ENCODE data around the gene ZNF835.
"Not testable (repeated sequence)": the region's sequence is repeated elsewhere in the genome, so short reads cannot be mapped to it uniquely, and the experiment has no call there.

ZNF835 gene

GRCh38 chr19:56671613-56671994 lies at the start of gene ZNF835:
TSS of gene ZNF835 (minus strand) at chr19:56671757. CDS start at chr19:56665198, 6,559 bp downstream.
- DNase-seq (ENCODE audit: extremely low spot score, insufficient read length, low read depth), result no peak
- no peak for FAIRE-seq

- no peak for DNase-seq (ENCODE audit: extremely low spot score, insufficient read length, low read depth)
- no peak for FAIRE-seq
These were observed 48.7 kb upstream of the ZNF835 start for GRCh38 chr19:56720281-56720680.

- FAIRE-seq (no peak), DNase-seq (ENCODE audit: extremely low spot score, insufficient read length, low read depth) (no peak)
These were observed 46.7 kb upstream of the ZNF835 start for GRCh38 chr19:56718231-56718630.

- FAIRE-seq (no peak), DNase-seq (ENCODE audit: extremely low spot score, insufficient read length, low read depth) (no peak)
These were observed 41.2 kb upstream of the ZNF835 start for GRCh38 chr19:56712611-56713276.

GRCh38 chr19:56710437-56710836 lies 38.9 kb upstream of the ZNF835 start:
- no peak for DNase-seq (ENCODE audit: extremely low spot score, insufficient read length, low read depth)

GRCh38 chr19:56707821-56708220 lies 36.3 kb upstream of the ZNF835 start:
- DNase-seq (ENCODE audit: extremely low spot score, insufficient read length, low read depth) (no peak), FAIRE-seq (no peak)

More at GRCh38 chr19:56710437-56710836, 38.9 kb upstream of the ZNF835 start:
- no peak for FAIRE-seq

GRCh38 chr19:56705939-56706338 lies 34.4 kb upstream of the ZNF835 start:
- no peak for FAIRE-seq
- DNase-seq (ENCODE audit: extremely low spot score, insufficient read length, low read depth), result no peak

- no peak for FAIRE-seq
These were observed 30.3 kb upstream of the ZNF835 start for GRCh38 chr19:56701895-56702294.

GRCh38 chr19:56699552-56699951 lies 28.0 kb upstream of the ZNF835 start:
- DNase-seq (ENCODE audit: extremely low spot score, insufficient read length, low read depth), result no peak
- no peak for FAIRE-seq

More at GRCh38 chr19:56701895-56702294, 30.3 kb upstream of the ZNF835 start:
- no peak for DNase-seq (ENCODE audit: extremely low spot score, insufficient read length, low read depth)

- no peak for FAIRE-seq
These were observed 20.8 kb upstream of the ZNF835 start for GRCh38 chr19:56692206-56692895.

GRCh38 chr19:56690670-56691069 lies 19.1 kb upstream of the ZNF835 start:
- FAIRE-seq, result no peak
- DNase-seq (ENCODE audit: extremely low spot score, insufficient read length, low read depth), result no peak

More at GRCh38 chr19:56692206-56692895, 20.8 kb upstream of the ZNF835 start:
- no peak for DNase-seq (ENCODE audit: extremely low spot score, insufficient read length, low read depth)

- DNase-seq (ENCODE audit: extremely low spot score, insufficient read length, low read depth) (no peak), FAIRE-seq (no peak)
These were observed 17.6 kb upstream of the ZNF835 start for GRCh38 chr19:56689198-56689597.

- DNase-seq (ENCODE audit: extremely low spot score, insufficient read length, low read depth) (no peak), FAIRE-seq (no peak)
These were observed 15.5 kb upstream of the ZNF835 start for GRCh38 chr19:56687031-56687430.

- no peak for DNase-seq (ENCODE audit: extremely low spot score, insufficient read length, low read depth)
- FAIRE-seq, result no peak
These were observed 11.6 kb upstream of the ZNF835 start for GRCh38 chr19:56683116-56683515.

GRCh38 chr19:56681702-56682101 lies 10.1 kb upstream of the ZNF835 start:
- FAIRE-seq (no peak), DNase-seq (ENCODE audit: extremely low spot score, insufficient read length, low read depth) (no peak)

GRCh38 chr19:56678205-56678604 lies 6.6 kb upstream of the ZNF835 start:
- no peak for FAIRE-seq
- DNase-seq (ENCODE audit: extremely low spot score, insufficient read length, low read depth), result no peak

- DNase-seq (ENCODE audit: extremely low spot score, insufficient read length, low read depth); FAIRE-seq: not testable (repeated sequence)
These were observed 1.1 kb upstream of the ZNF835 start for GRCh38 chr19:56672610-56673009.

GRCh38 chr19:56670961-56671612 lies 470 bp downstream of the ZNF835 start:
- DNase-seq (ENCODE audit: extremely low spot score, insufficient read length, low read depth) (no peak), FAIRE-seq (no peak)

- DNase-seq (ENCODE audit: extremely low spot score, insufficient read length, low read depth) (no peak), FAIRE-seq (no peak)
These were observed 1.1 kb downstream of the ZNF835 start for GRCh38 chr19:56670401-56670960.

- no peak for DNase-seq (ENCODE audit: extremely low spot score, insufficient read length, low read depth)
- no peak for FAIRE-seq
These were observed 2.9 kb downstream of the ZNF835 start for GRCh38 chr19:56668676-56669075.

Measured in GM18507 (cell line).